Measurements from ENCODE around the gene HTT. TPM values are rescaled to one million over a fixed set of nuclear protein-coding genes. Genes with fewer than 3 reads are reported as not detected.

Gene HTT
- total and polyA plus RNA-seq, 2 of the 8 experiments (the other 6 are each of a cell fraction or from before 2014, with no cell fraction given), result 24.0 to 71.0 TPM

DNA sequence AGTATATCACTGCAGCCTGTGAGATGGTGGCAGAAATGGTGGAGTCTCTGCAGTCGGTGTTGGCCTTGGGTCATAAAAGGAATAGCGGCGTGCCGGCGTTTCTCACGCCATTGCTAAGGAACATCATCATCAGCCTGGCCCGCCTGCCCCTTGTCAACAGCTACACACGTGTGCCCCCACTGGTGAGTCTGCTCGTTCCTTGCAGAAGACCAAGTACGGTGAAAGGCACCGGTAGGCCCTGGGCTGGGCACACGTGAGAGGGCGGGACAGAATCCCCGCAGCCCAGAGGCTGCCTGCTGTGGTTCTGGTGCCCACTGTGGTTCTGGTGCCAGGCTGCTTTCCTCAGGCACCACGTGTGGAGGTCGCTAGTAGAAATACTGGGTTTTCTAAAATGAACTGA is 143.3 kb downstream of the HTT start:
- Histone ChIP-seq H2AK5ac (ENCODE audit: low read depth, low read length) (no peak overlapping the region), H3K23me2 (ENCODE audit: low read depth, low read length) (no peaks in the 10 kb centered on the region), H3K18ac (ENCODE audit: extremely low read depth, low read length) (no peak overlapping the region), H3K36me3 (ENCODE audit: control insufficient read depth in 2 of 4, insufficient read depth in 4 of 4, low read length in 3 of 4) (peaks cover 23 to 64% (median 56%) of the 10 kb centered on the region in 4 experiments; a peak in 7 of 8 replicates), H3K14ac (ENCODE audit: insufficient read length) (no peak overlapping the region), H3K23ac (ENCODE audit: insufficient read length) (no peak overlapping the region), H3K9me3 (ENCODE audit: insufficient read depth in 2 of 2, low read depth in 1 of 2, low read length in 1 of 2) (no peaks in the 10 kb centered on the region), H4K5ac (ENCODE audit: insufficient read length, low read depth, low read length) (no peak overlapping the region), H2BK5ac (ENCODE audit: low read depth, low read length) (no peak overlapping the region), H3K9ac (replicated peaks in 1 of 4; ENCODE audit: extremely low read depth in 1 of 4, low read depth in 3 of 4, low read length in 3 of 4) (no peak overlapping the region), H3K56ac (replicated peaks; ENCODE audit: insufficient read length, low read depth, low read length) (no peak overlapping the region), H2BK20ac (ENCODE audit: low read length) (no peak overlapping the region), H2BK120ac (replicated peaks; ENCODE audit: low read depth, low read length) (no peak overlapping the region), H4K20me1 (replicated peaks in 1 of 2; ENCODE audit: control insufficient read depth in 1 of 2, insufficient read depth in 2 of 2, low read length in 2 of 2) (peaks cover 3 to 7% of the 10 kb centered on the region in 2 experiments), H2BK15ac (ENCODE audit: low read length) (no peak overlapping the region), H3K79me2 (ENCODE audit: control insufficient read depth in 1 of 2, insufficient read depth in 2 of 2, low read length in 2 of 2) (no peaks in the 10 kb centered on the region), H3K4me2 (ENCODE audit: insufficient read depth in 1 of 2, low read depth in 2 of 2, low read length in 2 of 2) (no peak overlapping the region), H3K27ac (ENCODE audit: low read depth, low read length) (no peak overlapping the region), H2AFZ (ENCODE audit: low read length) (no peak overlapping the region), H3K4me1 (replicated peaks in 1 of 4; ENCODE audit: control insufficient read depth in 3 of 4, insufficient read depth in 4 of 4, low read length in 3 of 4) (no peaks in the 10 kb centered on the region), H4K8ac (ENCODE audit: extremely low read depth, insufficient read depth, low read length) (no peak overlapping the region), H3K4ac (replicated peaks; ENCODE audit: insufficient read length, low read depth, low read length) (no peak overlapping the region), H3K79me1 (ENCODE audit: low read depth, low read length) (no peaks in the 10 kb centered on the region), H3K27me3 (replicated peaks in 1 of 4; ENCODE audit: control insufficient read depth in 3 of 4, extremely low read depth in 1 of 4, insufficient read depth in 3 of 4, low read length in 3 of 4) (no peaks in the 10 kb centered on the region), H3K4me3 (ENCODE audit: extremely low read depth in 1 of 4, insufficient read depth in 2 of 4, low read depth in 3 of 4, low read length in 4 of 4) (no peak overlapping the region), H4K91ac (replicated peaks; ENCODE audit: insufficient read length, low read length) (no peak overlapping the region), H2BK12ac (ENCODE audit: low read depth, low read length) (no peak overlapping the region)
- TF ChIP-seq CHD2 (IDR thresholded peaks at IDR 0.05; ENCODE audit: low read length), result no peak
- POLR2A ChIA-PET (ENCODE audit: partially characterized antibody), result interaction anchor here (0.6 kb wide), 1 partner anchor 316 kb away, joined by 3 read pairs; no protein-coding TSS in a partner anchor
- no peak for DNase-seq (ENCODE audit: low read depth in 1 of 2, low spot score in 2 of 2)
- no peak for FAIRE-seq
- CTCF ChIA-PET (ENCODE audit: partially characterized antibody), result interaction anchor here (1.1 kb wide), 1 partner anchor 23 kb away, joined by 4 read pairs; no protein-coding TSS in a partner anchor
- 93% methylated on average over 16 of the region's 16 CpGs; no CpG with 5 or more reads in 1 of the 2 experiments for WGBS, 2 experiments (ENCODE audit: extremely low coverage in 1 of 2, insufficient coverage in 1 of 2, insufficient read length in 1 of 2, insufficient replicate concordance in 2 of 2, low coverage in 1 of 2, low lambda C conversion rate in 2 of 2, missing lambda C conversion rate in 1 of 2)
